Ishikawa (cell line): ENCODE measurements around the gene MLN.

ENCODE experiments used
- CEBPB ChIP-seq: IDR thresholded peaks from 2 replicates; pipeline ENCODE4 v1.6.1; 2012
- CREB1 ChIP-seq: IDR thresholded peaks from 2 replicates; pipeline ENCODE4 v1.6.1; 2012; ENCODE audit warnings: low read depth
- EGR1 ChIP-seq: IDR thresholded peaks from 2 replicates; pipeline ENCODE4 v1.6.1; 2012
- EP300 ChIP-seq: IDR thresholded peaks from 2 replicates; pipeline ENCODE4 v1.6.1; 2012; ENCODE audit warnings: borderline replicate concordance
- FOXM1 ChIP-seq: IDR thresholded peaks from 2 replicates; pipeline ENCODE4 v1.6.1; 2012; ENCODE audit warnings: low read depth, borderline replicate concordance
- MAX ChIP-seq: IDR thresholded peaks from 2 replicates; pipeline ENCODE4 v1.6.1; 2012
- NFIC ChIP-seq: IDR thresholded peaks from 2 replicates; pipeline ENCODE4 v1.6.1; 2012
- RAD21 ChIP-seq: IDR thresholded peaks from 2 replicates; pipeline ENCODE4 v1.6.1; 2012; ENCODE audit warnings: low read depth
- REST ChIP-seq: IDR thresholded peaks from 2 replicates; pipeline ENCODE4 v1.6.1; 2012; ENCODE audit warnings: low read depth, mild to moderate bottlenecking
- TAF1 ChIP-seq: IDR thresholded peaks from 2 replicates; pipeline ENCODE4 v1.6.1; 2012; ENCODE audit warnings: low read depth, mild to moderate bottlenecking
- TCF12 ChIP-seq: IDR thresholded peaks from 2 replicates; pipeline ENCODE4 v1.6.1; 2012; ENCODE audit warnings: low read depth
- TEAD4 ChIP-seq: IDR thresholded peaks from 2 replicates; pipeline ENCODE4 v1.6.1; 2012
- USF1 ChIP-seq: IDR thresholded peaks from 2 replicates; pipeline ENCODE4 v1.6.1; 2012
- YY1 ChIP-seq: IDR thresholded peaks from 2 replicates; pipeline ENCODE4 v1.6.1; 2012; ENCODE audit warnings: low read depth
- ZBTB7A ChIP-seq: IDR thresholded peaks from 2 replicates; pipeline ENCODE4 v1.6.1; 2012; ENCODE audit warnings: low read depth

MLN gene

GRCh38 chr6:33756211-33756954 lies 47.4 kb downstream of the MLN start:
- TF ChIP-seq TCF12: peak; percentile 40; the same call in 1 of the 2 replicates
- no peak for TF ChIP-seq FOXM1
- TF ChIP-seq EP300: peak; percentile 59; the same call in 1 of the 2 replicates
- TF ChIP-seq TAF1: no peak
- TF ChIP-seq CREB1: no peak
- 0 out of 2 replicates have a peak, but pooled peaks have one; percentile 8 for TF ChIP-seq RAD21
- no peak for TF ChIP-seq CEBPB
- no peak for TF ChIP-seq NFIC
- no peak for TF ChIP-seq REST
- TF ChIP-seq USF1: no peak
- no peak for TF ChIP-seq ZBTB7A
- no peak for TF ChIP-seq MAX
- TF ChIP-seq YY1: no peak
- no peak for TF ChIP-seq EGR1

GRCh38 chr6:33755070-33755869 lies 48.5 kb downstream of the MLN start:
- no peak for TF ChIP-seq USF1
- peak; percentile 81 for TF ChIP-seq CEBPB
- peak; percentile 95 for TF ChIP-seq EP300
- TF ChIP-seq RAD21: peak; percentile 13; the same call in 1 of the 2 replicates
- no peak for TF ChIP-seq EGR1
- TF ChIP-seq CREB1: no peak; the same call in 1 of the 2 replicates
- TF ChIP-seq MAX: peak; percentile 68
- peak; percentile 88 for TF ChIP-seq FOXM1
- peak; percentile 98 for TF ChIP-seq TCF12
- TF ChIP-seq ZBTB7A: peak; percentile 68; the same call in 1 of the 2 replicates
- no peak for TF ChIP-seq REST
- peak; percentile 54; the same call in 1 of the 2 replicates for TF ChIP-seq YY1
- TF ChIP-seq TAF1: peak; percentile 73
- TF ChIP-seq NFIC: peak; percentile 94
- peak; percentile 88 for TF ChIP-seq TEAD4

- TF ChIP-seq EP300: no peak
- no peak for TF ChIP-seq CREB1
- no peak for TF ChIP-seq ZBTB7A
- no peak for TF ChIP-seq RAD21
- TF ChIP-seq TEAD4: no peak
- no peak for TF ChIP-seq REST
- no peak for TF ChIP-seq MAX
- no peak for TF ChIP-seq TAF1
- TF ChIP-seq EGR1: no peak
- TF ChIP-seq USF1: no peak
- TF ChIP-seq YY1: no peak
- no peak for TF ChIP-seq FOXM1
- TF ChIP-seq NFIC: no peak
- TF ChIP-seq TCF12: no peak
- no peak for TF ChIP-seq CEBPB
These were observed 49.6 kb downstream of the MLN start for GRCh38 chr6:33754222-33754621.
